GM19438 (cell line): ENCODE measurements around the gene SAV1.
"Not testable (repeated sequence)": the region's sequence is repeated elsewhere in the genome, so short reads cannot be mapped to it uniquely, and the experiment has no call there.

Experiments used
- ATAC-seq: cut with Tn5 transposase; IDR thresholded peaks from one replicate; pipeline ENCODE4 v1.9.1; 2021; ENCODE audit warnings: low read depth; ENCODE audit not compliant: unreplicated experiment

The SAV1 gene

DNA sequence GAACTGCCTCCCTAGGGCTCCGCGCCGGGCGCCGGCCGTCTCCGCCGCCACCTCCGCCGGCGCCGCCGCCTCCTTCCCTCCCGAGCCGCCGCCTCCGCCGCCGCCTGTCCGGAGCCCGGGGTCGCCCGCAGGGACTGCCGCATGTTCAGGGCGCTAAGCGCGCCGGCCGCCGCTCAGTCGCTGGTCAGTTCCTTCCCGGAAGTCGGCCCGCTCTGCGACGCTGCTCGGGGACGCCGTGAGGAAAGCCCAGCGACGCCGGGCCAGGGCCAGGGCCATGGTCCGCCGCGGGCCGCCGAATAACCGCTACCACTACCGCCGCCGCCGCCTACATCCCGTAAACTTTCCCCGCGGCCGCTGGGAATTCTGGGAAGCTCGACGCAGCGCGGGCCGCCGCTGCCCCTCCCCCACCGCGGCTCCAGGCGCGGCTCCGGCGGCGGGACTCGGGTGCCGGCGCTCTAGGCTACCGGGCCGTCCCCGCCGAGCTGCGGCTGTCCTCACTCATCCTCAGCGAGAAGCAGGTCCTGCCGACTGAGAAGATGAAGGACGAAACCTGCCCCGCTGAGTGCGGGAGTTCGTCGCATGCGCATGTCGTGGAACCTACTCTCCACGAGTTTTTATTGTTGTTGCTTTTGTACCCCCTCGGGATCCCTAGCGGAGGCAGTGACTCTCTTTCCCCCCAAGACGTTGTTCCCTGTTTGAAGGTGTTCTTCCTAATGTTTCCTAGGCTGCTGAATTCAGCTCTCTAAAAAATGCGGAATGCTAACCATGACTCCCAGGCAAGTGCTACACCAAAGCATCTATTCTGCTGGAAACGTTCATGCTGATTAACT lies at the start of gene SAV1:
Gene SAV1, minus strand, starts transcription at position 311 of the 830 bp plus-strand sequence. CDS start 339 bp downstream, outside the sequence.
- peak; percentile 61 for ATAC-seq

- ATAC-seq = no peak
Observed at GRCh38 chr14:50717811-50718210, 49.7 kb upstream of the SAV1 start.

GRCh38 chr14:50714450-50715073 lies 46.5 kb upstream of the SAV1 start:
- ATAC-seq = no peak

DNA sequence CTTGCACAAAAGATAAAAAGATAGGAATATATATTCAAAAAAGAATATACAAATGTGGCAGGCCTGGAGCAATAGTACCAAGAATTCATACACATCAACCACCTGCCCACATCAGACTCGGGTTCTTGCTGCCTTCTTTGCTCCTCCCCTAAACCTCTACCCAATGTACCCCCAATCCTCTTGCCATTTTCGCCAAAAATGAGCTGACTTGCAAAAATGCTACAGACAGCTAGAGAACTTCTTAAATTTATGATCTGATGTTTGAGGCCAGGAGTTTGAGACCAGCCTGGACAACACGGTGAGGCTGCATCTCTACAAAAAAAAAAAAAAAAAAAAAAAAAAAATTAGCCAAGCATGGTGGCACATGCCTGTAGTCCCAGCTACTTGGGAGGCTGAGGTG lies 42.9 kb upstream of the SAV1 start:
- ATAC-seq = no peak

- ATAC-seq = no peak
Observed at GRCh38 chr14:50705026-50705593, 37.0 kb upstream of the SAV1 start.

DNA sequence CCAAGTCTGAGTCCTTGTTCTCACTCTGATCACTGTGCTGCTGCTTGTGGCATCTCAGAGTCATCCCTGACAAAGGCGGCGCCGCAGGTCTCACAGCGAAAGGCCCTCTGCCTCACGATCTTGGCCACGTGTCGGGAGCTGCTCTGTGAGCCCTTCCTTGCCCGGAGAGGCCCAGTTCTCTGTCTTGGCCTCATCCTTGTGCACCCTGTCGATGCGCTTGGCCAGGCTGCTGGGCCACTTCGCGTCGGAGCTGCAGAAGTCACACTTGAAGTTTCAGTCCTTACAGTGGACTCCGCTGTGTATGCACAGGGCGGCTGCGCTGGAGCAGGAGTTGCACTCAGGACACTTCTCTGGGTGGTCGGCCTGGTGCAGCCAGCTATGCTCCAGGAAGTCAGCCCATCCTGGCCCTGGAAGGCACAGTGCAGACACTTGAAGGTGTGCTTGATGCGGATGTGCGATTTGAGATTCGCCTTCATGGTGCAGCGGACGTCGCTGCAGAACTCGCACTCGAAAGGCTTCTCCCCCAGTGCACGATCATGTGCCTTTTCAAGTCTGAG lies 36.4 kb upstream of the SAV1 start:
- no peak for ATAC-seq

- no peak for ATAC-seq
Observed at GRCh38 chr14:50697659-50698290, 29.7 kb upstream of the SAV1 start.

- ATAC-seq = not testable (repeated sequence)
Observed at GRCh38 chr14:50694260-50694659, 26.2 kb upstream of the SAV1 start.

DNA sequence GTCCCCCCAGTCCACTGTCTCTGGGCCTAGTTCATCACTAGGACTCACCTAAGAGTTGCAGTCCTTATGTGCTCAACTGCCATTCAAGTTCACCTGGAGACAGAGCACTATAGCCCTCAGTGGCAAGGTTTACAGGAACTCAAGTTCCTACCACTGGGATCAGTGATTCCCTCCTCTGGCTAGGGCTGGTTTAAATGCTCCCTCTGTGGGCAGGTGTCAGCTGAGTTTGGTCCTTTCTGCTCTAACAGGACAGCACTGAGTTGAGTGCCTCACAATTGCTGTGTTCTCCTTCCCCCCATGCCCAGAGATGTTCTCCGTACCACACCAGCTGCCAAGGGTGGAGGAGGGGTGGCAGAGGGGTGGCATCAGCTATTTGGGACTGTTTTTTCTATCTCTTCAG lies 20.8 kb upstream of the SAV1 start:
- no peak for ATAC-seq

GRCh38 chr14:50679674-50680073 lies 11.6 kb upstream of the SAV1 start:
- no peak for ATAC-seq

DNA sequence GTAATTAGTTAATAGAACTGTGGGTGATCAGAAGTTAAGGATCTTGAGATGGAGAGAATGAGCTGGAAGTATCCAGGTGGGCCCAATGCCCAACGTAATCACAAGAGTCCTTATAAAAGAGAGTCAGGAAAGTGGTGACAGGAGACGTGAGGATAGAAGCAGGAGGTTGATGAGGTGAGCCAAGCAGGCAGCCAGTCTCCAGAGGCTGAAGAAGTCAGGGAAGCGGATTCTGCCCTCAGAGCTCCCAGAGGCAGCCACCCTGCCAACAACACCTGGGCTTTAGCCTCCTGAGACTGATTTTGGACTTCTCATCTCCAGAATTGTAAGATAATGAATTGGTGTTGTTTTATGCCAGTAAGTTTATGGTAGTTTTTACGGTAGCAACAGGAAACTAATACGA lies 10.1 kb upstream of the SAV1 start:
- no peak for ATAC-seq

GRCh38 chr14:50677527-50678063 lies 9.5 kb upstream of the SAV1 start:
- no peak for ATAC-seq

- ATAC-seq = no peak
Observed at GRCh38 chr14:50676814-50677516, 8.9 kb upstream of the SAV1 start.

- ATAC-seq = no peak
Observed at GRCh38 chr14:50675597-50675996, 7.5 kb upstream of the SAV1 start.

GRCh38 chr14:50670866-50671256 lies 2.8 kb upstream of the SAV1 start:
- ATAC-seq = no peak

GRCh38 chr14:50670196-50670865 lies 2.2 kb upstream of the SAV1 start:
- no peak for ATAC-seq

GRCh38 chr14:50669441-50669986 lies 1.4 kb upstream of the SAV1 start:
- ATAC-seq = no peak

GRCh38 chr14:50668826-50669143 lies 679 bp upstream of the SAV1 start:
- no peak for ATAC-seq

- peak; percentile 43 for ATAC-seq
Observed at GRCh38 chr14:50667684-50667995, 466 bp downstream of the SAV1 start.
